ENCODE data around the gene SLC6A8.
"Not testable (repeated sequence)": the region's sequence is repeated elsewhere in the genome, so short reads cannot be mapped to it uniquely, and the experiment has no call there.

Gene SLC6A8

DNA sequence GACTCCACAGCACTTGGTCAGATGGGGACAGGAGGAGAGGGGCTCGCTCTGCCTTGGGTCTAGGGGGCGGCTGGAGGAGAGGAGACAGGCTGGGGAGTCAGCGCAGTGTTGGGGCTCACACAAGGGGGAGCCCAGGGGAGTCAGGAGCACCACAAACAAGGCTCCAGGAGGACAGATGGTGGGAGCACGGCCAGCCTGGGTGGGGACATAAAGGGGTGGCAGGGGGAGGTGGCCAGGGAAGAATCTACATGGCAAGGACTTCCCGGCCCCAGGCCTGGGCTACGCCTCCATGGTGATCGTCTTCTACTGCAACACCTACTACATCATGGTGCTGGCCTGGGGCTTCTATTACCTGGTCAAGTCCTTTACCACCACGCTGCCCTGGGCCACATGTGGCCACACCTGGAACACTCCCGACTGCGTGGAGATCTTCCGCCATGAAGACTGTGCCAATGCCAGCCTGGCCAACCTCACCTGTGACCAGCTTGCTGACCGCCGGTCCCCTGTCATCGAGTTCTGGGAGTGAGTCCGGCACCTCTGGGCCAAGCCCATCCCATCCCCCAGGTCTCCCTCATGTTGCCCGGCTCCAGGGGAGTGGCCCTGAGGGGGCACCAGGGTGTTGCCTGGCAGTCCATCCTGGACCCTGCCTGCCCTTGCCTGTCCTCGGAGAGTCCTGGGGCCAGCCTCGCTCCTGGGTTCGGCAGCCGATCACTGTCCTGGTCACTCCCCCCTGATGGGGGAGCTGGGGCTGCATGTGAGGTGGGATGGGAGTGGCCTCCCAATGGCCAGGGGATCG lies 3.5 kb downstream of the SLC6A8 start:
- in situ Hi-C loops (cut with MboI; ENCODE audit: low sequenced_read_pairs) = not testable (repeated sequence)

DNA sequence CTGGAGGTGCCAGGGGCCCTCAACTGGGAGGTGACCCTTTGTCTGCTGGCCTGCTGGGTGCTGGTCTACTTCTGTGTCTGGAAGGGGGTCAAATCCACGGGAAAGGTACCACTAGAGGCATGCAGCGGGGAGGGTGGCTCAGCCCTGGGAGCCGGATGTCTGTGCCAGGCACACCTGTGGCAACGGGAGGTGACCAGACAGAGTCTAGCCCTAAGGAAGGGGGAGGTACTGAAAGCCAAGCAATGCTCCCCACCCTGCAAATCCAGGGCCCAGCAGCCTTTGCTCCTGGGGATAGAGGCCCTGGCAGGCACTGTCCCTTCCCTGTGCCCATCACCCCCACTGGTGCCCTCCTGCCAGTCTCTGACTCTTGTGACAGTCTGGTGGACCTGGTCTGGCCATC lies 4.3 kb downstream of the SLC6A8 start:
- in situ Hi-C loops (cut with MboI; ENCODE audit: low sequenced_read_pairs) = no loop called here

DNA sequence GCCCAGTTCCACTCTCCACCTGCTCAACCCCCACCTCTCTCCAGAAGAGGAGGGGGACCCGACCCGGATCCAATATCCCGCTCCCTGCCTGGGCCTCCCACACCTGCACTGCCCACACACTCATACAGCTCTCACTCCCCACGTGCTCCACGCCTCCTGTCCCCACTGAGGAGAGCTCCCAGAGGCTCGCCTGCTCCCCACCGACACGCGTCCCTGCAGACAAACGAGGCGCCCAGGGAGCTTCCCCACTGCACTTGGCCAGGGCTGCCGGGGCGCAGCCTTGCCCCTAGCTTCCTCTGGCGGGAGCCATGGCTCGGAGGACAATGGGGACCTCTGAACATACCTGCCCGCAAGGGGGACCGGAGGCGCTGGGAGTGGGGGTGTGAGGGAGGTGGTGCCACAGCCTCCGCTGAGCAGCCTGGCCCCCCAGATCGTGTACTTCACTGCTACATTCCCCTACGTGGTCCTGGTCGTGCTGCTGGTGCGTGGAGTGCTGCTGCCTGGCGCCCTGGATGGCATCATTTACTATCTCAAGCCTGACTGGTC lies 5.0 kb downstream of the SLC6A8 start:
- in situ Hi-C loops (cut with MboI; ENCODE audit: low sequenced_read_pairs) = no loop called here

DNA sequence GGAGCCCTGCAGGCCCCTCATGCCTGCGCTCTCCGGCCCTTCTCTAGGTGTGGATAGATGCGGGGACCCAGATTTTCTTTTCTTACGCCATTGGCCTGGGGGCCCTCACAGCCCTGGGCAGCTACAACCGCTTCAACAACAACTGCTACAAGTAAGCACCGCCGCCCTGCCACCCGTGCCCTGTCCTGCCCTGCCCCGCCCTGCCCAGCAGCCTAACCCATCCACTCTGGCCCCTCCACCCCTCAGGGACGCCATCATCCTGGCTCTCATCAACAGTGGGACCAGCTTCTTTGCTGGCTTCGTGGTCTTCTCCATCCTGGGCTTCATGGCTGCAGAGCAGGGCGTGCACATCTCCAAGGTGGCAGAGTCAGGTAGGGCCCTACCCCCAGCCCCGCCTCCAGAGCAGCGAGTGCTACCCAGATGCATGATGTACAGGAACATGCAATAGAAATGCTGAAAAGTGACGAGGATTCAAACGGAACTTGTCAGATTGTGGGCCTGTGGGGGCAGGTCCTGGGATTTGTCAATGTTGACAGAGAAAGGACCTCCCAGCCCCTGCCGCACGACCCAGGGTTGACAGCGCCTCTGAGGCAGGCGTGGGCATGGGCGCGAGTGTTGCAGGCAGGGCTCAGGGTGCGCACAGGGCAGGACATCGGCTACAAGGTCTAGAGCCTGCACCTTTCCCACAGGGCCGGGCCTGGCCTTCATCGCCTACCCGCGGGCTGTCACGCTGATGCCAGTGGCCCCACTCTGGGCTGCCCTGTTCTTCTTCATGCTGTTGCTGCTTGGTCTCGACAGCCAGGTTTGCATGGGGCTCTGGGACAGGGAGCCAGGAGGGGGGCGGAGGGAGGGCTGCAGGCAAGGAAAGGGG lies 5.7 kb downstream of the SLC6A8 start:
- in situ Hi-C loops (cut with MboI; ENCODE audit: low sequenced_read_pairs) = no loop called here

DNA sequence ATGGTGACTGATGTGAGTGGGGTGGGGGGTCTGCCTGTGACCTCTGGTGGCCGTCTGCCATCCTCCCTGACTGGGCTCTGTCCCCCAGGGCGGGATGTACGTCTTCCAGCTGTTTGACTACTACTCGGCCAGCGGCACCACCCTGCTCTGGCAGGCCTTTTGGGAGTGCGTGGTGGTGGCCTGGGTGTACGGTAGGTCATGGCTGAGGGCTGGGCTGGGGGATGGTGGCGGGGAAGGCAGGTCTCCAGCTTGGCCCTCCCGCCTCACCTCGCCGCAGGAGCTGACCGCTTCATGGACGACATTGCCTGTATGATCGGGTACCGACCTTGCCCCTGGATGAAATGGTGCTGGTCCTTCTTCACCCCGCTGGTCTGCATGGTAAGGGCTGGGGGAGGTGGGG lies 6.5 kb downstream of the SLC6A8 start:
- in situ Hi-C loops (cut with MboI; ENCODE audit: low sequenced_read_pairs) = not testable (repeated sequence)

DNA sequence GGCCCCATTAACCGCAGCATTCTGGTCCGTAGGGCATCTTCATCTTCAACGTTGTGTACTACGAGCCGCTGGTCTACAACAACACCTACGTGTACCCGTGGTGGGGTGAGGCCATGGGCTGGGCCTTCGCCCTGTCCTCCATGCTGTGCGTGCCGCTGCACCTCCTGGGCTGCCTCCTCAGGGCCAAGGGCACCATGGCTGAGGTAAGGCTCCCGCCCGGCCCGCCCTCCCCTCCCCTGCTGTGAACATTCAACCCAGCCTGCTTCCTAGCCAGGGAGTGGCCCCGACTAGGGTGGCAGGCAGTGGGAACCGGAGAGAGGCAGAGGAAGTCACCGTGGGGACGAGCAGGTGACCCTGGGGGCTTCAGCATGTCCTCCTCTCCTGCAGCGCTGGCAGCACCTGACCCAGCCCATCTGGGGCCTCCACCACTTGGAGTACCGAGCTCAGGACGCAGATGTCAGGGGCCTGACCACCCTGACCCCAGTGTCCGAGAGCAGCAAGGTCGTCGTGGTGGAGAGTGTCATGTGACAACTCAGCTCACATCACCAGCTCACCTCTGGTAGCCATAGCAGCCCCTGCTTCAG lies 7.1 kb downstream of the SLC6A8 start:
- in situ Hi-C loops (cut with MboI; ENCODE audit: low sequenced_read_pairs) = no loop called here

DNA sequence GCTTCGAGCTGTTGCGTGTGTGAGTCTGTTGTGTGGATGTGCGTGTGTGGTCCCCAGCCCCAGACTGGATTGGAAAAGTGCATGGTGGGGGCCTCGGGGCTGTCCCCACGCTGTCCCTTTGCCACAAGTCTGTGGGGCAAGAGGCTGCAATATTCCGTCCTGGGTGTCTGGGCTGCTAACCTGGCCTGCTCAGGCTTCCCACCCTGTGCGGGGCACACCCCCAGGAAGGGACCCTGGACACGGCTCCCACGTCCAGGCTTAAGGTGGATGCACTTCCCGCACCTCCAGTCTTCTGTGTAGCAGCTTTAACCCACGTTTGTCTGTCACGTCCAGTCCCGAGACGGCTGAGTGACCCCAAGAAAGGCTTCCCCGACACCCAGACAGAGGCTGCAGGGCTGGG lies 8.4 kb downstream of the SLC6A8 start:
- in situ Hi-C loops (cut with MboI; ENCODE audit: low sequenced_read_pairs) = no loop called here

DNA sequence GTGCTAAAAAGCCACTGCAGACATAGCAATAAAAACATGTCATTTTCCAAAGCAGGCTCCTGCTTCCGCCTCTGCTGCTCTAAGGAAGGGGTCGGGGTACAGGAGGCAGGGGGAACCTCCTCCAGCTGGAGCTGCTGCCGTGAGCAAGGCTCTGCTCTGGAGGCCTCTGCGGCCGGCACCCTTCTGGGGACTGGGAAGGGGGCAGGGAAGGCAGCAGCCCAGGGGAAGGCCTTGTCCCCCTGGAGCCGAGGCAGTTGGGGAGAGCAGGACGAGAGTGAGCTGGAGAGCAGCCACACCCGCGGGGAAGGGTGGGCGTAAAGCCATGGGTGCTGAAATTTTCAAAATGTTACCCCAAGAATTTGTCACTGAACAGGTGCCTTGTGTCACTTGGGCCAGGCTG lies 8.8 kb downstream of the SLC6A8 start:
- in situ Hi-C loops (cut with MboI; ENCODE audit: low sequenced_read_pairs) = not testable (repeated sequence)

DNA sequence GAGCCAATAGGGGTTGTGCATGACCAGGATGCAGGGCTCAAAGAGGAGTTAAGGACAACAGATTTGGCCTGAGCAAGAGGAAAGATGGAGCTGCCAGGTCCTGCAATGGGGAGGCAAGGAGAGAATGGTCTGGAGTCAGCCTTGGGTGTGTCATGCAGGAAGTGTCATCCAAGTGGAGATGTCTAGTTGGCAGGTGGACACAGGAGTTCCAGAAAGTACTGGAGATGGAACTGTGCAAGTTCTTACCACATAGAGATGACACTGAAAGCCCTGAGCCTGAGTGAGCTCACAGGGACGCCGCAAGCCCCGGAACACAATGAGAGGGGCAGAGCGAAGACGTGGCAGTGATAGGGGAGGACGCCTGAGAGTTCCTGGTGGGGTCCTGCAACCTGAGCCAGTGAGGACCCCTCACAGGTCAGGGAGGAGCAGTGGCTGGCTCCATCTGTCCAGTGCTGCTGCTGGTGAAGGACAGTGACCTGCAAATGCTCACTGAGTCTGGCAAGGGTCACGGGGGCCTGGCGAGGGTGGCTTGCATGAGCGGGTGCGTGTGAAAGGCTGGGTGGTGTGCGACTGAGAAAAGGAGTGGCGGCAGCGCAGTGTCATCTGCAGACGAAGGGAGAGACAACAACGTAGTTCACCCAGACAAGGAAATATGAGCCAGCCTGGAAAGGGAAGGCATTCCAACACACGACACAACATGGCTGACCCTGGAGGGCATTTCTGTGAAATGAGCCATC lies 9.4 kb downstream of the SLC6A8 start:
- in situ Hi-C loops (cut with MboI; ENCODE audit: low sequenced_read_pairs) = not testable (repeated sequence)

DNA sequence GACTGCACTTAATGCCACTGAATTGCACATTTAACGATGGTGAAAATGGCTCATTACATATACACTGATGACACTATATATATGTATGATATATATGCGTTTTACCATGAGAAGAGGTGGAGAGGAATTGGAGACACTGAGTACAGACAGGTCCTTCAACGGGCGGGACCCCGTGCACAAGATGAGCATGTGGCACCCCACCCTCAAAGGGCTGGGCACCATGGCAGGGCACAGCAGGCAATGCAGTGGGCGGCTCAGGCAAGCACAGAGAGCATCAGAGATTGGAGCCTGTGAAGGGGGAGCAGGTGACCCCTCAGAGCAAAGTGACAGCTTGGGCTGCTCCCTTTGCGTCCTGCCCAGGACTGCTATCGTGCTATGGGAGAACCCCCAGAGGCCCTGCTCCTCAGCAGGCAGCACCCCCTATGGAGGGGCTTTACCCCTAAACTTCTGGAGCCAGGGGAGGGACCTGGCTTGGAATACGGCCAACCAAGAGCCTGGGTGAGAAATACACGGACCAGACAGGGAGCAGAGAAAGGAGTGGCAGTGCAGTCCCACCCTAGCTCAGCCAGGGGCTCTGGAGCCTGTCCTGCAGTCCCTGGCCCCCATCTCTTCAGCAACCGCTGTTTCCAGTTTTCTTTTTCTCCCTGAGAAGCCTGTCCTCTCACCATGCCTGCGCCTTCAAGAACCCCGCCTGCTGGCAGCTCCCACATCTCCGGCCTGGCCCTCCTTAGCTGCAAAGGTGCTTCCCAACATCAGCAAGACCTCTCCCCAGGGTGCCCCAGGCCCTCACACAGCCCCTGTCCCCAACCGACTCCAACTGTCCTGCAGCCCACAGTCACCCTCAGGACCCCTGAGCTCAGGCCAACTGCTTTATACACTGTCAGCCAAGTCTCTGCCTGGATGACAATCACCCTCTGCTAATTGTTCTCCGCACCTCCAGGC lies 10.5 kb downstream of the SLC6A8 start:
- in situ Hi-C loops (cut with MboI; ENCODE audit: low sequenced_read_pairs) = no loop called here

DNA sequence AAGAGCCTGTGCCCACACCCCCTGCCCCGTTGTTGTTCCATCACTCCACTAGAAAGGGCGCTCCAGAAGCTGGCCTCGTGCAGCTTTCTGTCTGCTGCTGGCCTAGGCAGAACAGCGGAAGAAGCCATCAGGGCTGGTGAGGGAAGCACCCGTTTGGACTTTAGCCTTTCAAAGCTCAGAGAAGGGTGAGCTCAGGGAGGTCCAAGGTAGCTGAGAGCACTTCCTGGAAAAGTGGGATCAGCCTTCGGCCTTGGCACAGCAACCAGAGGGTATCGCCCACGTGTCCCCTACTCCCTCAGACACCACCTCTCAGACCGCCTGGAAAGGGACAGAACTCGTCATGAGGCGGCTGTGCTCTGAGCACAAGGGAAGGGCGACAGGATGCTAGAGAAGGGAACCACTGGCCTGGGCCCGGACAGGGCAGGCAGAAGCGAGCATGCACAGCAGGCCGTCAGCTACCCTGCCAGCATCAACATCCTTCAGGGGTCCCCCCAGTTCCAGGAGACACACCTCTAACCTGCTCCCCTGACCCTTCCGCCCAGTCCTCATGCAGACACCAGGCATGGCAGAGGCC lies 11.6 kb downstream of the SLC6A8 start:
- in situ Hi-C loops (cut with MboI; ENCODE audit: low sequenced_read_pairs) = not testable (repeated sequence)

DNA sequence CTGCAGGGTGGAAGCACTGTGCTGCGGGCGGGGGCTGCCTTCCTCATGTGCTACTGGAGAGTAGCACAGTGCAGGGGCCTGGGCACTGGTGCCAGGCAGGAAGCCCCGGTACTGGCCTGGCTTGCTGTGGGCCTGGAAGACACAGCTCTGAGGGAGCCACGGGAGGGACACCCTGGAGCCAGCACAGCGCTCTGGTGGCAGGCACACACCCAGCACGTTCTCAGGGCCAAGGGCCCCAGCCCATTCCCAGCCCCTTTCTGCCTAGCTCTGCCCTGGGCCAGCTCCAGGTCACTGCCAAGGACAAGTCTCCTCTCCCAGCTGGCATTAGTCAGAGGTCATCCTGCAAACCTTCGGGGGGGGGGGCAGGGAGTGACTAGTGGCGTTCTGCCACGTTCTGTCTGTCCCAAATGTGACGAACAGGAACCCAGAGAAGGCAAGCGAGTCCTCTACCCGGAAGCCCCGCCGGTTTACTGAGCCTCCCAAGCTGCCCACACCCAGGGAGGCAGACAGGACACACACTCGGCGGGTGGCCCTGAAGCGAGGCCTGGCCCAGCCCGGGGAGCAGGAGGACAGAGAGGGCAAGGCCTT lies 12.2 kb downstream of the SLC6A8 start:
- in situ Hi-C loops (cut with MboI; ENCODE audit: low sequenced_read_pairs) = not testable (repeated sequence)

DNA sequence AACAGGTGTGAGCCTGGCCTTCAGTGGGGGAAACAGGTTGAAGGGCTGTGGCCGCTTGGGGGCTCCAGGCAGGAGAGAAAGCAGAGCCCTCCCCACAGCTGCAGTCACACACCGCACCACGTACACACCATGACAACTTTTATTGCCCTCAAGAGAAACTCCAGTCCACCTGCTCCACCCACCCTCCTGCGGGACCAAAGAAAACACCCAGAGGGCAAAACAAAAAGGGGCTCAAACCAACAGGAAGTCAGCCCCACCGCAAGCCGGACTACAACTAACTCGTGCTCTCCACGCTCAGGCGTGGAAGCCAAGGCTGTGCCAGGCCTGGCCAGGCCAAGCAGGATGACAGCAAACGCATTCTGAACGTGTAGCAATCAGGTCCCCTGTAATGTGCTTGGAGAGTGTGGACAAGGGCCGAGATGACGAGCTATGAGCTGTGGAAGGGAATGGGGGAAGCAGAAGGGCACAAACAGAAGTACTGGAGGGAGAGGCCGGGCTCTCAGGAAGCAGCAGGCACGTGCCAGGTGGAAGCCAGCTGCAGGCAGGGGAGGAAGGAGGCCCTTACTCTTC lies 12.7 kb downstream of the SLC6A8 start:
- in situ Hi-C loops (cut with MboI; ENCODE audit: low sequenced_read_pairs) = no loop called here

DNA sequence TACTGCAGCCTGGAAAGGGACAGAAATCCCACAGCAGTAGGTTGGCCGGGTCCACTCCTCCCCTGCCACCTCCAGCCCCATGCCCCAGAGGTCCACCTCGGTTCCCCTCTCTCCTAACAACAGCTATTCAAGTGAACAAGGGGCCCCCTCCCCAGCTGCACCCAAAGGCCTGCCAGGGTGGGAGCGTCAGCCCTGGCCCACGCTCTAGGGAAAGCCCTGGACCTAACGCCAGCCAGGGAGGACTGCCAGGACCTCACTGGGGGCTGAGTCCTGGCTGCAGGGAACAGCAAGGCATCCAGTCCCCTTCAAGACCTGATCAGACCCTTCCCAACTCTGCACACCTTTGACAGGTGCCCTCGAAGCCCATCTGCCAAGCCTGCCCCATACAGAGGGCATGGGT lies 13.2 kb downstream of the SLC6A8 start:
- in situ Hi-C loops (cut with MboI; ENCODE audit: low sequenced_read_pairs) = no loop called here

DNA sequence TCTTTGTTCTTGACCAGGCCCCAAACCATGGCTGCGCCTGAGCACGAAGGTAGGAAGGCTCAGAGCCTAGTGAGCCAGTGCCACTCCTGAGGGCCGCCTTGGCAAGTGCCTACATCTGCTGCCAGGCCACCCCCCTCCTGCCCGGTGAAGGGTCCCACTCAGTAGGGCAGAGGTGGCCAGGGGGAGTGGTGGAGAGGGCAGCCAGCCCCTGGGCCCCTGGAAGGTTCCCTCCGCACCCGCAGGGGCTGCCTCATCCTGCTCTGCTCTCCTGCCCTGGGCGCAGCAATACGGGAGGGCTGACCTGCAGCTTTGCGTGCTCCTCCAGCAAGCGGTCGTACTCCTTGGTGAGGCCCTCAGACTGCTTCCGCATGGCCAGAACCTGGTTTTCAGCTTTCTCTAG lies 14.0 kb downstream of the SLC6A8 start:
- in situ Hi-C loops (cut with MboI; ENCODE audit: low sequenced_read_pairs) = no loop called here

DNA sequence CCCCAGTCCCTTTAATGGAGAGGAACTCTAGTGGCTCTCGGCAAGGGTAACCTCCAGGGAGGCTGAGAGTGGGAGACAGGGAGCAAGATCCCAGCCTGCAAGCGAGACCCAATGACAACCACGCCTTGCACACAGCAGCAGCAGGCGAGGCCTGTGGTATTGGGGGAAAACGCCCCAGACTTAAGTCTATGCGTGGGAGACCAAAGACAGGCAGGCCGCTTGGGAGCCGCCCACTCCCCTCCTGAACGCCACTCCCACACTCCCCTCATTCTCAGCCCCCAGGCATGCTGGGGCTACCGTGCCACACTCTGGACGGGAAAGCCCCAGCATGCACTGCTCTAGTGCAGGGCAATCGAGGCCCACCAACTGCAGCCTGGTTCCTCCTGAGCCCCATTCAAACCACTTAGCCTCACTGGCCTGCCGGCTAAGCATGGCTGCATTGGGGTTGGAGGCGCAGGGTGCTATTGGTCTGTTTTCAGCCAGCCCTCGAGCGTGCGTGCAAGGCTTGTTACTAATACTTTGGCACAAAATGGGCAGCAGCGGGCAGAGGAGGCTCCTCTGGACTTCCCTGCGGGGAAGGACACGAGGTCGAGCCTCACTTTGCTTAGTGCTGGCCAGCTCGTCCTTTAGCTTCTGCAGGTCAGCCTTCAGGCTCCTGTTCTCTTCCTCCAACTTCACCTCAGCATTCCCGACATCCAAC lies 14.8 kb downstream of the SLC6A8 start:
- in situ Hi-C loops (cut with MboI; ENCODE audit: low sequenced_read_pairs) = no loop called here

DNA sequence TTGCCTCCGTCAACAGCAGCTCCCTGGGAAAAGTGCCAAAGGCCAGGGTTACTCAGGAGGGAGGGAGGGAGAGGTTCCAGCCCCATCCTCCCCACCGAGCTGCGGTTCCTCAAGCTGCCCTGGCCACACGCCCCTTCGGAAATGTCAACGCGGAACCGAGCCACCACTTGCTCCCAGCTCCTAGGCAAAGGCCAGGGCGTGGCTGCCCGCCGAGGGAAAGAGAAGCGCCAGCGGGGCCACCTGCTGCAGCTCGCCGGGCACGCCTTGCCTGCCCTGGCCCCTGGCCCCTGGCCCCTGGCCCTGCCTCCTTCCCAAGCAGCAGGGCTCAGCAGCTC lies 15.3 kb downstream of the SLC6A8 start:
- in situ Hi-C loops (cut with MboI; ENCODE audit: low sequenced_read_pairs) = no loop called here

DNA sequence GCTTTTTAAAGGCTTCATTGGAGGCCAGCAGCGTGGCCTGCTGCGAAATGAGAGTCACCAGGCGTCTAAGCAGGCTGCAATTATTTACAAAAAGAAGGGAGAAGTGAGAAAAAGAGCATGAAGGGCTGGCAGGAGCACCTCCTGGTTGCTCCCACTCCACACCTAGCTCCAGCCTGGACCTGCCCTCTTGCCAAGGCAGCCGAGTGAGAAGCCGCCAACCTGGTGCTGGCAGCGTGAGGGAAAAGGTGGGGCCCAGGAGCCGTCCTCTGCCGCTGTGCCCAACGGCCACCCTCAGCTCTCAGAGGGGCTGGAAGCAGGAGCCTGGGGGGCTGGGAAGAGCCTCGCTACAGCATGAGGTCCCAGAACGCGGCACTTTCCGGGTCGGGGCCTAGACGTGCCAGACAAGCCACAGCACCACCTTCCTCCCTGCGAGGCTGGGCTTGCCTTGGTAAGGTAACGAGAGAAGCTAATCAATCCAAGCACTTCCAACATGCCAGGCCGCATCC lies 16.3 kb downstream of the SLC6A8 start:
- in situ Hi-C loops (cut with MboI; ENCODE audit: low sequenced_read_pairs) = no loop called here
